ENCODE results near the gene NTRK1. TPM values are rescaled to one million over a fixed set of nuclear protein-coding genes. Genes with fewer than 3 reads are reported as not detected.

NTRK1 gene
- total RNA-seq, 1 donor from 2014 or later, result not detected

- no peak for DNase-seq (ENCODE audit: extremely low spot score, unreplicated experiment)
- no peak overlapping the region for H3K27ac Mint-ChIP-seq (ENCODE audit: unreplicated experiment)
- H3K36me3 Mint-ChIP-seq (ENCODE audit: unreplicated experiment), result no peaks in the 10 kb centered on the region
- H3K4me1 Mint-ChIP-seq (ENCODE audit: unreplicated experiment), result no peaks in the 10 kb centered on the region
- H3K9me3 Mint-ChIP-seq (ENCODE audit: unreplicated experiment), result no peaks in the 10 kb centered on the region
- peaks cover 68% of the 10 kb centered on the region for H3K27me3 Mint-ChIP-seq (ENCODE audit: unreplicated experiment)
- TF ChIP-seq CTCF (IDR thresholded peaks at IDR 0.05), result no peak
- no peak overlapping the region for H3K4me3 Mint-ChIP-seq (ENCODE audit: unreplicated experiment)
These were observed 23.8 kb upstream of the NTRK1 start for GRCh38 chr1:156836892-156837291.

GRCh38 chr1:156838972-156839371 is 21.7 kb upstream of the NTRK1 start:
- Mint-ChIP-seq H3K27me3 (ENCODE audit: unreplicated experiment) (peaks cover 66% of the 10 kb centered on the region), H3K36me3 (ENCODE audit: unreplicated experiment) (no peaks in the 10 kb centered on the region), H3K4me3 (ENCODE audit: unreplicated experiment) (no peak overlapping the region), H3K27ac (ENCODE audit: unreplicated experiment) (no peak overlapping the region), H3K9me3 (ENCODE audit: unreplicated experiment) (no peaks in the 10 kb centered on the region), H3K4me1 (ENCODE audit: unreplicated experiment) (no peaks in the 10 kb centered on the region)
- TF ChIP-seq CTCF (IDR thresholded peaks at IDR 0.05), result peak; percentile 87
- DNase-seq (ENCODE audit: extremely low spot score, unreplicated experiment), result no peak

- no peak for DNase-seq (ENCODE audit: extremely low spot score, unreplicated experiment)
- no peaks in the 10 kb centered on the region for H3K9me3 Mint-ChIP-seq (ENCODE audit: unreplicated experiment)
- no peak overlapping the region for H3K27ac Mint-ChIP-seq (ENCODE audit: unreplicated experiment)
- H3K4me1 Mint-ChIP-seq (ENCODE audit: unreplicated experiment), result no peaks in the 10 kb centered on the region
- H3K36me3 Mint-ChIP-seq (ENCODE audit: unreplicated experiment), result no peaks in the 10 kb centered on the region
- H3K27me3 Mint-ChIP-seq (ENCODE audit: unreplicated experiment), result peaks cover 65% of the 10 kb centered on the region
- no peak overlapping the region for H3K4me3 Mint-ChIP-seq (ENCODE audit: unreplicated experiment)
- no peak for TF ChIP-seq CTCF (IDR thresholded peaks at IDR 0.05)
These were observed 21.1 kb upstream of the NTRK1 start for GRCh38 chr1:156839426-156840109.

GRCh38 chr1:156840186-156840897 is 20.3 kb upstream of the NTRK1 start:
- Mint-ChIP-seq H3K9me3 (ENCODE audit: unreplicated experiment) (no peaks in the 10 kb centered on the region), H3K27me3 (ENCODE audit: unreplicated experiment) (peaks cover 63% of the 10 kb centered on the region), H3K4me1 (ENCODE audit: unreplicated experiment) (no peaks in the 10 kb centered on the region), H3K4me3 (ENCODE audit: unreplicated experiment) (no peak overlapping the region), H3K27ac (ENCODE audit: unreplicated experiment) (no peak overlapping the region), H3K36me3 (ENCODE audit: unreplicated experiment) (no peaks in the 10 kb centered on the region)
- no peak for DNase-seq (ENCODE audit: extremely low spot score, unreplicated experiment)
- no peak for TF ChIP-seq CTCF (IDR thresholded peaks at IDR 0.05)

- no peaks in the 10 kb centered on the region for H3K4me1 Mint-ChIP-seq (ENCODE audit: unreplicated experiment)
- H3K27ac Mint-ChIP-seq (ENCODE audit: unreplicated experiment), result no peak overlapping the region
- no peaks in the 10 kb centered on the region for H3K36me3 Mint-ChIP-seq (ENCODE audit: unreplicated experiment)
- no peaks in the 10 kb centered on the region for H3K9me3 Mint-ChIP-seq (ENCODE audit: unreplicated experiment)
- H3K4me3 Mint-ChIP-seq (ENCODE audit: unreplicated experiment), result no peak overlapping the region
- H3K27me3 Mint-ChIP-seq (ENCODE audit: unreplicated experiment), result peaks cover 63% of the 10 kb centered on the region
- DNase-seq (ENCODE audit: extremely low spot score, unreplicated experiment), result no peak
- no peak for TF ChIP-seq CTCF (IDR thresholded peaks at IDR 0.05)
These were observed 19.8 kb upstream of the NTRK1 start for GRCh38 chr1:156840898-156841279.

Data from osteocyte (in vitro differentiated cells).